Embryonic facial prominence (tissue), 1 donor: Measurements from ENCODE around the gene ATP8A2.

Experiments
- DNase-seq: peaks from one replicate; pipeline ENCODE4 v3.0.0-alpha.2; 2016; ENCODE audit errors: extremely low spot score

Gene ATP8A2

GRCh38 chr13:25384758-25385410 is 13.1 kb downstream of the ATP8A2 start:
- DNase-seq = no peak

- DNase-seq = no peak
Measured at GRCh38 chr13:25391932-25392331, 20.2 kb downstream of the ATP8A2 start.

DNA sequence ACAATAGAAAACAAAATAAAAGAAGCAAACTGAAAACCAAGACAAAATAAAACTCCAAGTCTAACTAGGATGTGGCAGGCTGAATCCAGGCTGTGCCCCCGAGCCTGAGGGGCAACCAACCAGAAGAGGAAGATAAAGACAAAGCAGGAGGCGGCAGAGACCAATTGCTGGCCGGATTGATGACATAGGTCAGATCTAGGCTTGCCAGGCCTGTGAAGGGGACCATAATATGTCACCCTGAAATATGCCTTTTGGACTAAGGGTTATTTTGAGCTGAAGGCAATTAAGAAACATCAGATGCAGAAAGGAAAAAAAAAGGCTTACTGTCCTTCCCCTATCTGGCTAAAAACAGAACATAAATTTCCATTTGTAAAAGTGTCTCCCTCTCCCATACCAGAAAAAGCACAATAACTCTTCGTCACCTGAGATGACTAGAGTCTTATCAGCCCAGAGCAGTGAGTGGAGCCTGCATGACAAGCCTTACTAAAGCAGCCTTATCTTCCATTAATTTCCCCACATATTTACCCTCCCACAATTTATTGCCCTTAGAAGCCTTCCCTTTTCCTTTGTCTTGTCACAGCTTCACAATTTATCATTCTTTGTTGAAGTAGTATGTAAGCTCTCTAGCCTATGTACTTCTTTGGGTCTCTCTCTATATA is 22.8 kb downstream of the ATP8A2 start:
- no peak for DNase-seq

DNA sequence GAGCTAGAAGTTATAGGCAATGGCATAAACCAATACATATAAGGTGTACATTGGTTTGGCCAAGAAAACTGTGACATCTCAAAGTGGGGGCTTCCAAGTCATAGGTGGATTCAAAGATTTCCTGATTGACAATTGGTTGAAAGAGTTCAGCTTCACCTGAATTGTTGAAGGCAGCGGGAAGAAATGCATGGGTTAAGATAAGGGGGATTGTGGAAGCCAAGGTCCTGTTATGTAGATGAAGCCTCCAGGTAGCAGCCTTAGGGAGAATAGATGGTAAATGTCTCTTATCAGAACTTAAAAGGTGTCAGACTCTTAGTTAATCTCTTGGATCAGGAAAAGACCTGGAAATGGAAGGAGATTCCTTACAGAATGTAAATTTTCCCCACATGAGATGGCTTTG is 26.0 kb downstream of the ATP8A2 start:
- DNase-seq = no peak

DNA sequence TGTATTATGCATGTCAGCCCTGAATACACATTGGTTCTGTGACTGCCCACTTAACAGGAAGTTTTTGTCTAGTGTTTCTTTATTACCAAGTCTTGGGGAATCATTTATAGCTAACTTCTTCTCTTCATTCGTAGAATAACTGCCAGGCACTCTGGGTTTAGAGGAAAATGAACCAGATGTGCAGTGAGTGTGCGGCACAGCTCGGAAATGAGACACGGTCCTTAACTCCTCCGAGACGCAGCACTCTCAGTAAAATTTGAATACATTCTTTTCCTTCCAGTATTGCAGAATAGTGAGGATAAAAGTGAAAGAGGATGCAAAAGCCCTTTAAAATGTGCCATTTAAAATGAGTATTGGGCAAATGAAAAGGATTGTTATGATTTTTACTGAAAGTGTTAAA is 29.2 kb downstream of the ATP8A2 start:
- DNase-seq = no peak

GRCh38 chr13:25401958-25402357 is 30.2 kb downstream of the ATP8A2 start:
- no peak for DNase-seq

DNA sequence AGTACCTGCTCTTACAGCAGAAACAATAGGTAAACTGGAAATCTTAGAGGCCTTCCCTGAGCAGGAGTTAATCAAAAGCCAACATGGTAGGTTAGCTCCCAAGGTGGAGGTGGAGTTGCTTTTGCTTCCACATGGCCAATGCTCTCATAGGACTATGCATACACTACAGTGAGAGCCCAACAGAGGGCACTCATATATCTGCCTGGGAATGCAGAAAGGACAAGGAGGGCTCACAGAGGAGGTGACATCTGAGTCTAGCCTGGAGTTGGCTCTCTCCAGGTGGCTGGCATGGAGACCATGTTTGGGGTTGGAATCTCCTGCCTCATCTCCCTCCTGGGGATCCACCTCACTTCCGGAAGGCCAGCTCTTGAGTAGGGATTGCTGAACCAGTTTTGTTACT is 34.6 kb downstream of the ATP8A2 start:
- DNase-seq = no peak

GRCh38 chr13:25409938-25410337 is 38.2 kb downstream of the ATP8A2 start:
- no peak for DNase-seq

DNA sequence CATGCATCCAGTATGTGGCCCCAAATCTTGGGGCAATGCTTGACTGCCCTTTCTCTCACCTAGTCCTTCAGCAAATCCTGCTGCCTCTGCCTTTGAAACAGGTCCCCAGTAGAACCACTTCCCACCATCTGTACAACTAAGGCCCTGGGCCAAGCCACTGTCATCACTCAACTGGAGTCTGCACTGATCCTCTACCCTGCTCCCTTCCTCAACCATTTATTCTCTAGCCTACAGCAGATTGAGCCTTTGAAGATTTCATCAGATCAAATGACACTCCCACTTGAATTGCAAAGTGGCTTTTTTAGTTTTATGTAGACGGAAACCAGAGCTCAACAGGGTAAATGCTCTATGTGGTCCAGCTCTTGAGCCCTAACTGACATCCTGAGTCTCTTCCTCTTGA is 43.5 kb downstream of the ATP8A2 start:
- no peak for DNase-seq

DNA sequence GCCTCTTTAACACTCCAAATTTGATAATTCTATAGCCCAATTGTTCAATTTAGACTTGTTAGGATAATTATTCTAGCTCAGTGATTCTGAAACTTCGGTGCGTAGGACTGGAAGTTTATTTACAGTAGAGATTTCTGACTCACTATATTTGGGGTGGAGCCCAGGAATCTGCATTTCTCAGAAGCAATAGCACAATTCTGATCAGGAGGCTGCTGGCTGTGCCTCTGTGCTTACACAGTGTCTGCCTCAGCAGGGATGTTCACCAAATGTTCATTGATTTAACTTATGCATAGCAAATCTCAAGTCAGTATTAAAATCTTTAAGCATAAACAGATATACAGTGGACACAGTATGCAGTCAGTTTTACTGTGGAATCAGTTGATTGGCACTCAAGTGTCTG is 45.8 kb downstream of the ATP8A2 start:
- no peak for DNase-seq

- no peak for DNase-seq
Measured at GRCh38 chr13:25420161-25420560, 48.4 kb downstream of the ATP8A2 start.

- DNase-seq = no peak
Measured at GRCh38 chr13:25421612-25422011, 49.8 kb downstream of the ATP8A2 start.

DNA sequence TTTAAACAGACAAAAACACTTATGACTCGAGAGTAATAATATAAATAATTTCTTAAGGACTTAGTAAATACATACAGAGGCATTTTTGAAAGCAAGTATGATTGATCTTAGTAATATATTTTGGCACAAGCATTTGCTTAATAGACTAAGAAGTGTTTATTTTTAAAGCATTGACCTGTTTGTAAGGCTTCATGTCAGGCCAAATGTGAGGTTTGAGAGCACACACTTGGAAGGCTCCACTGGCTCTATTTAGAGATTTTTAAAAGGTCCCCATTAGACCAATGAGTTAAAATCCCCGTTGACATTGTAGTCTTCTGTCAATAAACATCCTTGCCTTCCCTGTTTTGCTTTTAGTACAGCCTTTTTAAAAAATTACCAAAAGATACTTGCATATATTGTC is 50.4 kb downstream of the ATP8A2 start:
- no peak for DNase-seq

GRCh38 chr13:25423831-25424230 is 52.1 kb downstream of the ATP8A2 start:
- DNase-seq = no peak

DNA sequence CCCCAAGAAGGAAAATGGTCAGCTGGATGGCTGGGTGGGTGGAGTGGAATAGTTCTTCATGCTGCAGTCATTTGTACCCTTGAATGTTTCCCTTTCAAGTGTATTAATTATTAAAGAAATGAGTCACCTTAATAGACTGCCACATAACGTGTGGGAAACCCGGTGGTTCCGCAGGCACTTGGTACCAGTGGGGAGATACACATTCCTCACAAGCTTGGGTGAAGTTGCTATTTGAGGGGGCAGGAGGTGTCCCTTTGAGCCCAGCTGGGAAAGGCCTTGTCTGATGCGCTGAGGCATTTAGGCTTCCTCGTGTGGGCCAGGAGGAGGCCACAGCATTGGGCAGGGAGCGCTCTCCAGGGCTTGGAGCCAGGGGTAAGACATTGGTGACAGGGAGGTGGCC is 57.7 kb downstream of the ATP8A2 start:
- no peak for DNase-seq

DNA sequence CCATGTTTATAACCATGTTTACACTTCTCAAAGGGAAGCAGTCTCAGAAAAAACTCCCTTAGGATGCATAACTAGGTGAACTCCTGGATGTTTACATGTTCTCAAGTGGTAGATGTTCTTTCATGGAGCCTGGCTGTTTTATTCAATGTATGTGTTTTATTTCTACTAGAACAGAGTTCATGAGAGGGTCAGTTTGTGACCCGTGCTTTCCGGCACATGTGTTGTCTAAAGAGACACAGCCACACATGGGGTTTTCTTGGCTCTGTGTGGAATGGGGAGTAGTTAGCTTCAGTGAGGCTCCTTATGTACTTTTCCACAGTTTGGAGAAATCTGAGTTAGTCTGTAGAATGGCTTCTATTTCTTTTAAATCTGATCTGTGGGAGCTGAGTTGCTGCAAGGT is 60.9 kb downstream of the ATP8A2 start:
- no peak for DNase-seq

GRCh38 chr13:25440061-25440460 is 68.3 kb downstream of the ATP8A2 start:
- no peak for DNase-seq

- no peak for DNase-seq
Measured at GRCh38 chr13:25446261-25446660, 74.5 kb downstream of the ATP8A2 start.

DNA sequence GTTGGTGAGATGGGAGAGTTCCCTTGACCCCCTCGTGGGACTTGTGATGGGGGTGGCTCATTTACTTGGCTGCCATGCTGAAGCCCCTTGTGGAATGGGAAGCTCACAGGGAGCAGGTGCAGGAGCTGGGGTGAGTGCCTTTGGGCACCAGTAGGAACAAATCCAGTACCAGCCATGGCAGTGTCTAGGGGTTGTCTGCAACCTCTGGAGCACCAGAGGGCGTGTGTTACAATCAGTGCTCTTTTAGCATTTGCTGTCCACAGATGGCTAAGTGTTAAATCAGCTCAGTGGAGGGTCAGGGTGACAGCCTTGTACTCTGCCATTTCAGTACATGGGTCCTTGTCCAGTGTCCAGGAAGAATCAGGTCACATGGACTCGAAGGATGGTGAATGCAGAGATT is 75.6 kb downstream of the ATP8A2 start:
- no peak for DNase-seq

GRCh38 chr13:25453850-25454365 is 82.1 kb downstream of the ATP8A2 start:
- no peak for DNase-seq

DNA sequence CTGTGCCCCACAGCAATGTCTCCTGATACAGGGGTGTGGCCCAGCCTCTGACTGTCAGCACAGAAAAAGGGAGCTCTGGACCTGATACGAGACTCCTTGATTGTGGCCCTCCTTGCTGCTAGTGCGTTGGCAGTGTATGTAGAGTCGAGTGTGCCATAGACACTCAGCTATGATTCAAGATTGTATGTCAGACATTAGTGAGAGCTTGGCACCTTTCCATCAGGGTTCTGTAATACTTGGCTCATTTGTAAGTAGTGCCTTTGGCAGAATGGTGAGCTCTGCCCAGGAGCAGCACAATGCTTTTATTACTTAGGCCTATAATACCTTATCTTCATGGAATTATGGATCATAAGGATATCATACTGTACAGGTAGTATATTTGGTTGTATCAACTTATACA is 83.4 kb downstream of the ATP8A2 start:
- DNase-seq = no peak

- DNase-seq = no peak
Measured at GRCh38 chr13:25457566-25457965, 85.8 kb downstream of the ATP8A2 start.

DNA sequence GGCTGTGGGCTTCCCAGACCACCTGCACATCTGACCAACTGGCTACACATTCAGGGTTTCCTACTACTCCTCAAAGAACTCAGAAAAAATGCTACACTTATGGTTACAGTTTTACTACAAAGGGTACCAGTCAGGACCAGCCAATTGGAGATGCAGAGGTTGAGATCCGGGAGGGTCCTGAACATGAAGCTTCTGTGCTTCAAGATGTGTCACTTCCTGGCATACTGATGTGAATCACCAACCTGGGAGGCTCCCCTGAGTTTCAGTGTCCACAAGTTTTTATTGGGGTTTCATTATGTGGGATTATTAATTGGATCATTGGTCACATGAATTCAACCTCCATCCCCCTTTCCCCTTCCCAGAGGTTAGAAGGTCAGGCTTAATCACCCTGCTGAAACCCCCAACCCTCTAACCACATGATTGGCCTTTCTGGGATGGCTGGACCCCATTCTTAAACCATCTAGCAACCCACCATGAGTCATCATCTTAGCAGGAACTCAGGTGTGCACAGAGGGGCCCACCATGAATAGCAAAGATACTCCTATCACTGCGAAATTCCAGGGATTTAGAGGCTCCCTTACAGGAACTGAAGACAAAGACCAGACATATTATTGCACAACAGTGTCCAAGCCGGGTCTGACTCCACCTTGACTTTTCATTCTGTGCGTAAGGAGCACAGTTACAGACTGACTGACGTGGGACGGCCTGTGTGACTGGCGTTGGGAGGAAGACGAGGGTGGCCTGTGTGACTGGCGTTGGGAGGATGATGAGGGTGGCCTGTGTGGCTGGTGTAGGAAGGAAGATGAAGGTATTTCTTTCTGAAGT is 90.7 kb downstream of the ATP8A2 start:
- DNase-seq = no peak
